ENCODE measurements around the gene UNC5B. TPM values are rescaled to one million over a fixed set of nuclear protein-coding genes. Genes with fewer than 3 reads are reported as not detected.

The UNC5B gene
- total RNA-seq, 1 donor from 2014 or later: not detected

GRCh38 chr10:71316056-71316785 lies 103.9 kb downstream of the UNC5B start:
- no peak for DNase-seq
- H3K9me3 Mint-ChIP-seq: no peaks in the 10 kb centered on the region
- peaks cover 13% of the 10 kb centered on the region for H3K4me1 Mint-ChIP-seq
- no peak overlapping the region for H3K27ac Mint-ChIP-seq
- POLR2A ChIA-PET: interaction anchor here (0.6 kb wide), 1 partner anchor 1005 kb away, joined by 8 read pairs; no protein-coding TSS in a partner anchor
- ATAC-seq (ENCODE audit: low read depth): no peak
- H3K4me3 Mint-ChIP-seq: no peak overlapping the region
- CTCF ChIA-PET: interaction anchor here (0.8 to 9.5 kb wide), 13 partner anchors 56 to 1557 kb away, joined by 3 to 109 read pairs (median 4); no protein-coding TSS in a partner anchor
- no peaks in the 10 kb centered on the region for H3K36me3 Mint-ChIP-seq (ENCODE audit: low read depth)
- intact Hi-C loops (cut with micrococcal nuclease): no loop called here
- no peak for TF ChIP-seq CTCF (IDR thresholded peaks at IDR 0.05)
- H3K27me3 Mint-ChIP-seq: peaks cover 6% of the 10 kb centered on the region

- H3K36me3 Mint-ChIP-seq (ENCODE audit: low read depth): no peaks in the 10 kb centered on the region
- peaks cover 13% of the 10 kb centered on the region for H3K4me1 Mint-ChIP-seq
- TF ChIP-seq CTCF (IDR thresholded peaks at IDR 0.05): no peak
- ATAC-seq (ENCODE audit: low read depth): no peak
- no peak for DNase-seq
- no peak overlapping the region for H3K4me3 Mint-ChIP-seq
- POLR2A ChIA-PET: interaction anchor here (0.6 to 0.7 kb wide), 2 partner anchors 62 to 1004 kb away, joined by 5 to 8 read pairs; no protein-coding TSS in a partner anchor
- CTCF ChIA-PET: interaction anchor here (1.0 to 9.5 kb wide), 8 partner anchors 14 to 580 kb away, joined by 3 to 109 read pairs (median 6); no protein-coding TSS in a partner anchor
- H3K27ac Mint-ChIP-seq: no peak overlapping the region
- intact Hi-C loops (cut with micrococcal nuclease): no loop called here
- H3K9me3 Mint-ChIP-seq: no peaks in the 10 kb centered on the region
- peaks cover 6% of the 10 kb centered on the region for H3K27me3 Mint-ChIP-seq
Observed at GRCh38 chr10:71316786-71317160, 104.4 kb downstream of the UNC5B start.

GRCh38 chr10:71317739-71318138 lies 105.4 kb downstream of the UNC5B start:
- intact Hi-C loops (cut with micrococcal nuclease): loop anchor here (2.0 kb wide), 2 partner anchors 67 to 1017 kb away; no protein-coding TSS in a partner anchor
- Mint-ChIP-seq H3K9me3 (no peaks in the 10 kb centered on the region), H3K36me3 (ENCODE audit: low read depth) (no peaks in the 10 kb centered on the region), H3K4me1 (peaks cover 13% of the 10 kb centered on the region), H3K27me3 (peaks cover 6% of the 10 kb centered on the region), H3K4me3 (peak overlapping the region; percentile 17), H3K27ac (no peak overlapping the region)
- ATAC-seq (ENCODE audit: low read depth): no peak
- ChIA-PET POLR2A (interaction anchor here (0.6 to 0.7 kb wide), 2 partner anchors 291 to 374 kb away, joined by 3 read pairs; no protein-coding TSS in a partner anchor), CTCF (interaction anchor here (0.9 to 9.5 kb wide), 9 partner anchors 15 to 579 kb away, joined by 3 to 109 read pairs (median 4); partner anchors contain the start of gene CDH23)
- no peak for TF ChIP-seq CTCF (IDR thresholded peaks at IDR 0.05)
- DNase-seq: no peak

- H3K4me3 Mint-ChIP-seq: peak within 1 kb of the TSS; percentile 96
- CTCF ChIA-PET: interaction anchor here (0.7 to 9.5 kb wide), 23 partner anchors 12 to 730 kb away, joined by 3 to 109 read pairs (median 5); partner anchors contain the start of gene CDH23
- peak within 1 kb of the TSS; percentile 80 for H3K27ac Mint-ChIP-seq
- DNase-seq (peak; percentile 72), ATAC-seq (ENCODE audit: low read depth) (peak; percentile 90)
- no peaks in the 10 kb centered on the region for H3K9me3 Mint-ChIP-seq
- POLR2A ChIA-PET: interaction anchor here (0.6 to 3.7 kb wide), 11 partner anchors 10 to 532 kb away, joined by 3 to 34 read pairs (median 5); partner anchors contain the start of gene PSAP
- no peaks in the 10 kb centered on the region for H3K27me3 Mint-ChIP-seq
- no peak for TF ChIP-seq CTCF (IDR thresholded peaks at IDR 0.05)
- peaks cover 13% of the 10 kb centered on the region for H3K4me1 Mint-ChIP-seq
- peaks cover 12% of the 10 kb centered on the region for H3K36me3 Mint-ChIP-seq (ENCODE audit: low read depth)
- intact Hi-C loops (cut with micrococcal nuclease): loop anchor here (1.0 to 2.0 kb wide), 9 partner anchors 54 to 1016 kb away; partner anchors contain the start of gene VSIR
Observed at GRCh38 chr10:71319042-71319799, 106.9 kb downstream of the UNC5B start, which contains the start of gene SLC29A3. Gene SLC29A3, plus strand, starts transcription at chr10:71319259. Its CDS starts 51 bp downstream, at chr10:71319310.

Measured in activated B cell treated with CpG ODN at 0.5 μM for 24 hours (primary cell).